Heart right ventricle (tissue), 16 donors: ENCODE results near the gene APEX1. TPM values are rescaled to one million over a fixed set of nuclear protein-coding genes. Genes with fewer than 3 reads are reported as not detected.

ENCODE experiments used
- ATAC-seq, 8 donors: fragments of 200-7000 bp; cut with Tn5 transposase; one replicate each; pipeline ENCODE4 v1.9.1; 2020; ENCODE audit warnings: mild to moderate bottlenecking in 8 of 8, moderate library complexity in 8 of 8, moderate number of reproducible peaks in 1 of 8
- DNase-seq, 2 donors: peaks; one replicate each; pipeline ENCODE4 v3.0.0-alpha.2; 2020
- H3K27ac ChIP-seq, 10 donors: fragments of 200-600 bp; sonication (generic) in 2 of 10; one replicate each; pipeline versions ENCODE4 v1.5.0 to v1.8.0; 2020 to 2022; ENCODE audit warnings: mild to moderate bottlenecking in 3 of 10
- H3K27me3 ChIP-seq, 7 donors: fragments of 200-600 bp; one replicate each; pipeline ENCODE4 v1.8.0; 2021 to 2022; ENCODE audit warnings: mild to moderate bottlenecking in 2 of 7
- H3K36me3 ChIP-seq, 9 donors: fragments of 200-600 bp; sonication (generic) in 1 of 9; one replicate each; pipeline versions ENCODE4 v1.5.0 to v1.8.0; 2020 to 2022; ENCODE audit warnings: mild to moderate bottlenecking in 2 of 9
- H3K4me1 ChIP-seq, 9 donors: fragments of 200-600 bp; sonication (generic) in 1 of 9; one replicate each; pipeline versions ENCODE4 v1.5.0 to v1.8.0; 2020 to 2022; ENCODE audit warnings: mild to moderate bottlenecking in 4 of 9
- H3K4me3 ChIP-seq, 10 donors: fragments of 200-600 bp; sonication (generic) in 2 of 10; one replicate each; pipeline versions ENCODE4 v1.5.0 to v1.8.0; 2020 to 2022; ENCODE audit warnings: mild to moderate bottlenecking in 7 of 10, moderate library complexity in 2 of 10
- H3K9me3 ChIP-seq, 11 donors: fragments of 200-600 bp in 10 of 11; sonication (generic) in 2 of 11; one replicate each; pipeline versions ENCODE4 v1.5.0 to v1.8.0; 2013 to 2022; ENCODE audit warnings: mild to moderate bottlenecking in 2 of 11, control low read depth in 1 of 11, moderate library complexity in 1 of 11
- CTCF ChIP-seq, 9 donors: fragments of 200-600 bp; sonication (generic) in 2 of 9; IDR thresholded peaks; one replicate each; pipeline versions ENCODE4 v1.5.0 to v1.8.0; 2021 to 2022; ENCODE audit warnings: antibody characterized with exemption in 9 of 9, mild to moderate bottlenecking in 5 of 9, moderate library complexity in 1 of 9
- WGBS, 2 donors: extraction: QIAGEN DNeasy Blood & Tissue Kit; methylation state at CpG; one replicate each; pipeline ENCODE4 v1.1.7; 2013; ENCODE audit warnings: inconsistent platforms in 1 of 2; 5-methylcytosine and 5-hydroxymethylcytosine counted together
- intact Hi-C, 10 donors: fragments of 100-400 bp; cut with DNase I; formaldehyde crosslinking; loops; one replicate each; pipeline versions ENCODE4 v1.11.1 to v1.14.2; 2022
- polyA plus RNA-seq, 2 donors: library from polyadenylated mRNA; stranded (reverse); fragments of 200-250 nt; gene quantifications; one replicate each; pipeline ENCODE4 v1.2.3, GENCODE V29; 2013
- total RNA-seq, 10 donors: library from RNA; stranded (reverse); fragmentation: NEBNext Ultra II Directional in 3 of 10; extraction: Animal tissue kit (Norgen Biotek cat#: 25700) in 3 of 10; gene quantifications; one replicate each; pipeline versions ENCODE4 v1.2.1 to v1.2.4, GENCODE V29; 2021 to 2023
- donor health status: Arrhythmogenic right ventricular cardiomyopathy.
- donor health status: ischemic (EF 13 %, LVEDD 7.1; RV severe dilation, severe dysfunction).
- donor health status: healthy with polysubstance abuse.
- donor health status: DM: no; HTN: yes; CAD: no.
- donor health status: DM: no; HTN: no; CAD: no.
- donor health status: ischemic (EF 25% LVEDD 6.9; RV normal size, moderate dysfunction).
- donor health status: ischemic (EF 25% LVEDD 5.7; RV mildly dilated, moderate dysfunction).
- donor health status: healthy.
- donor health status: DM: yes; HTN: yes; CAD: no.
- donor health status: Ischemic cardiomyopathy.
- donor health status: ischemic (EF 35%, LVEDD 5.7; RV mildly dilated, moderate dysfunction).
- donor health status: nonischemic (EF 11% LVEDD 7.7; RV severe dilation, severe dysfunction).
- donor health status: DM: yes; HTN: yes; CAD: no.
- donor health status: PGD.
- donor health status: ischemic (EF 29% LVEDD 5.4; RV normal size, mild dysfunction).
- donor health status: nonischemic (EF 23%, LVEDD 6.1; RV moderate dilation, normal function).

Gene APEX1
- total and polyA plus RNA-seq, 12 donors: 57.1 to 103 (median 70.6) TPM

GRCh38 chr14:20460458-20461224 is 5.6 kb downstream of the APEX1 start:
- ATAC-seq: peak in 2 of 8 donors; percentile 12 to 15
- 6 to 8% methylated on average over 32 of the region's 32 CpGs for WGBS, 2 donors
- H3K36me3 ChIP-seq: peaks cover 0 to 43% (median 30%) of the 10 kb centered on the region in 9 donors
- H3K4me3 ChIP-seq: peak overlapping the region; percentile 81 to 100 (median 94)
- no peaks in the 10 kb centered on the region for H3K9me3 ChIP-seq
- H3K27me3 ChIP-seq: no peaks in the 10 kb centered on the region
- intact Hi-C loops: loop anchor here in 7 of 10 donors (5.0 to 10.0 kb wide), 5 partner anchors 118 to 224 kb away; partner anchors contain the start of genes RNASE4 (in 5 of the 7), ANG (in 2 of the 7), CCNB1IP1 (in 1 of the 7) and PARP2 (in 1 of the 7)
- DNase-seq: peak in 1 of 2 donors; percentile 16
- TF ChIP-seq CTCF (IDR thresholded peaks at IDR 0.05): no peak
- H3K4me1 ChIP-seq: peaks cover 9 to 57% (median 32%) of the 10 kb centered on the region in 9 donors
- H3K27ac ChIP-seq: peak overlapping the region; percentile 77 to 96 (median 93)

GRCh38 chr14:20461225-20462141 is 6.5 kb downstream of the APEX1 start, which contains the start of gene PIP4P1:
TSS of gene PIP4P1 (minus strand) at chr14:20461434. CDS start at chr14:20461325, 109 bp downstream.
- 0% methylated on average over 49 to 67 of the region's 67 CpGs for WGBS, 2 donors
- no peak for TF ChIP-seq CTCF (IDR thresholded peaks at IDR 0.05)
- ATAC-seq: peak; percentile 96 to 99 (median 98)
- Histone ChIP-seq H3K36me3 (peaks cover 0 to 38% (median 28%) of the 10 kb centered on the region in 9 donors), H3K27ac (peak within 1 kb of the TSS; percentile 77 to 96 (median 93)), H3K4me1 (peaks cover 9 to 49% (median 24%) of the 10 kb centered on the region in 9 donors), H3K4me3 (peak within 1 kb of the TSS; percentile 81 to 100 (median 94)), H3K27me3 (no peaks in the 10 kb centered on the region), H3K9me3 (no peaks in the 10 kb centered on the region)
- intact Hi-C loops: loop anchor here in 7 of 10 donors (5.0 to 10.0 kb wide), 5 partner anchors 119 to 223 kb away; partner anchors contain the start of genes RNASE4 (in 5 of the 7), ANG (in 2 of the 7), CCNB1IP1 (in 1 of the 7) and PARP2 (in 1 of the 7)
- peak; percentile 97 to 99 for DNase-seq

- H3K4me3 ChIP-seq: peak overlapping the region; percentile 48 to 97 (median 70)
- H3K4me1 ChIP-seq: peaks cover 0 to 43% (median 26%) of the 10 kb centered on the region in 9 donors
- H3K9me3 ChIP-seq: no peaks in the 10 kb centered on the region
- intact Hi-C loops: loop anchor here in 2 of 10 donors (10.0 kb wide), 1 partner anchor 216 kb away; the partner anchor contains the start of genes ANG (in 2 of the 2) and RNASE4 (in 2 of the 2)
- peaks cover 0 to 23% (median 0%) of the 10 kb centered on the region in 9 donors for H3K36me3 ChIP-seq
- no peak for TF ChIP-seq CTCF (IDR thresholded peaks at IDR 0.05)
- WGBS, 2 donors: 30 to 31% methylated on average over 16 of the region's 16 CpGs
- no peaks in the 10 kb centered on the region for H3K27me3 ChIP-seq
- H3K27ac ChIP-seq: peak overlapping the region in 9 of 10 donors; percentile 82 to 97 (median 89)
- DNase-seq (no peak), ATAC-seq (peak in 3 of 8 donors; percentile 1 to 3 (median 3))
These were observed 13.8 kb downstream of the APEX1 start for GRCh38 chr14:20468764-20469241.
